Measurements from ENCODE around the gene TOPAZ1.

Gene TOPAZ1

DNA sequence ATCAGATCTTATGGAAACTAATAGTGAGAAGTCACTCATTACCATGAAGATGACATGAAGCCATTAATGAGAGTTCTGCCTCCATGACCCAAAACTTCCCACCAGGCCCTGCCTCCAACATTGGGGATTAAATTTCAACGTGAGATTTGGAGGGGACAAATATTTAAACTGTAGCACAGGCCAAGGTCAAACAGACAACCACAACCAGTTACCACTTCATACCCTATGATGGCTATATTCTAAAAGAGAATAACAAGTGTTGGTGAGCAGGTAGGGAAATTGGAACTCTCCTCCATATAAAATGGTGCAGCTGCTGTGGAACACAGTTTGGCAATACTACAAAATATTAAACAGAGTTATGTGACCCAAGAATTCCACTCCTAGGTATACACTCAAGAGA, 133.8 kb downstream of the TOPAZ1 start:
- Histone ChIP-seq H3K4me3 (ENCODE audit: low read length) (no peak overlapping the region), H3K4me1 (ENCODE audit: control insufficient read depth, insufficient read depth, low read length) (no peaks in the 10 kb centered on the region), H3K27ac (ENCODE audit: low read depth, low read length) (no peak overlapping the region), H3K9ac (ENCODE audit: low read length) (no peak overlapping the region), H3K27me3 (ENCODE audit: control insufficient read depth, insufficient read depth, low read length) (no peaks in the 10 kb centered on the region), H3K36me3 (ENCODE audit: control insufficient read depth, insufficient read depth, low read length) (no peaks in the 10 kb centered on the region)
